Transverse colon (tissue), 3 donors: ENCODE results near the gene TMED10.
A peak's percentile ranks its signal among the peaks of the same experiment; 100 is the strongest.

Source experiments
- CTCF ChIP-seq, 5 experiments: fragments of 200-600 bp in 3 of 5; fragments of 450-650 bp in 2 of 5; sonication (generic) in 3 of 5; IDR thresholded peaks; 1 replicate in 2 of 5; 2 replicates in 3 of 5; pipeline ENCODE4 v1.5.1; 2016 to 2017; ENCODE audit warnings: antibody characterized with exemption in 5 of 5, inconsistent platforms in 3 of 5, mild to moderate bottlenecking in 2 of 5, moderate library complexity in 1 of 5
- EP300 ChIP-seq: sonication (generic); formaldehyde crosslinking; IDR thresholded peaks from one replicate; pipeline ENCODE4 v1.6.1; 2017; ENCODE audit warnings: antibody characterized with exemption, low read depth

GRCh38 chr14:75132382-75133086 lies 43.9 kb downstream of the TMED10 start:
- TF ChIP-seq CTCF (IDR thresholded peaks at IDR 0.05) = peak; percentile 64 to 92 (median 73)
- TF ChIP-seq EP300 = no peak
